PC-3 (cell line): Measurements from ENCODE around the gene UBASH3A. TPM values are rescaled to one million over a fixed set of nuclear protein-coding genes. Genes with fewer than 3 reads are reported as not detected.

Experiments
- ATAC-seq: fragments of 200-7000 bp; cut with Tn5 transposase; 2 replicates; pipeline ENCODE4 v1.9.1; 2020; ENCODE audit warnings: mild to moderate bottlenecking, moderate library complexity
- BruUV-seq: library from RNA; stranded (reverse); fragments of 400-500 nt; replicated peaks from 2 replicates; lab custom pipeline; 2021; lab: Mats Ljungman, UMichigan
- CTCF ChIA-PET: fragments of 300-600 bp; sonication (Branson Sonifier 250); formaldehyde crosslinking; loops from one replicate; lab custom pipeline; 2022; ENCODE audit warnings: antibody characterized with exemption; lab: Charles Lee
- POLR2A ChIA-PET: fragments of 300-600 bp; sonication (Branson Sonifier 250); formaldehyde crosslinking; loops from one replicate; lab custom pipeline; 2022; ENCODE audit warnings: antibody characterized with exemption; ENCODE audit not compliant: unreplicated experiment; lab: Charles Lee
- DNase-seq: peaks from one replicate; pipeline ENCODE4 v3.0.0-alpha.2; 2015
- H2AFZ ChIP-seq: fragments of 300-600 bp; sonication (generic); 2 replicates; pipeline ENCODE4 v1.6.0; 2016; ENCODE audit warnings: antibody characterized with exemption, low read length
- H3F3A ChIP-seq: fragments of 300-600 bp; sonication (generic); one replicate; pipeline ENCODE4 v1.6.0; 2017; ENCODE audit warnings: antibody characterized with exemption, low read length, control low read depth, mild to moderate bottlenecking; ENCODE audit not compliant: unreplicated experiment
- H3K27ac ChIP-seq: fragments of 300-600 bp; sonication (generic); 2 replicates; pipeline ENCODE4 v1.5.1; 2016; ENCODE audit warnings: mild to moderate bottlenecking, low read length
- H3K27me3 ChIP-seq: fragments of 300-600 bp; sonication (generic); 2 replicates; pipeline ENCODE4 v1.6.1; 2016; ENCODE audit warnings: low read length, mixed read lengths
- H3K36me3 ChIP-seq: fragments of 300-600 bp; sonication (generic); 2 replicates; pipeline ENCODE4 v1.6.1; 2016; ENCODE audit warnings: low read depth, mixed run types, low read length, mixed read lengths
- H3K4me1 ChIP-seq: fragments of 300-600 bp; sonication (generic); 2 replicates; pipeline ENCODE4 v1.5.1; 2016; ENCODE audit warnings: low read length; ENCODE audit not compliant: insufficient read depth
- H3K4me2 ChIP-seq: fragments of 300-600 bp; sonication (generic); 2 replicates; pipeline ENCODE4 v1.6.0; 2016; ENCODE audit warnings: low read length
- H3K4me3 ChIP-seq: fragments of 300-600 bp; sonication (generic); 2 replicates; pipeline ENCODE4 v1.5.1; 2016; ENCODE audit warnings: mild to moderate bottlenecking, low read length, mixed read lengths
- H3K79me2 ChIP-seq: fragments of 300-600 bp; sonication (generic); 2 replicates; pipeline ENCODE4 v1.6.1; 2017; ENCODE audit warnings: low read length, mixed read lengths
- H3K9ac ChIP-seq: fragments of 300-600 bp; sonication (generic); 2 replicates; pipeline ENCODE4 v1.6.0; 2016; ENCODE audit warnings: mild to moderate bottlenecking, low read length
- H3K9me2 ChIP-seq: fragments of 300-600 bp; sonication (generic); replicated peaks from 2 replicates; pipeline ENCODE4 v1.6.1; 2016; ENCODE audit warnings: mixed run types, low read length, mixed read lengths
- H3K9me3 ChIP-seq: fragments of 300-600 bp; sonication (generic); 2 replicates; pipeline ENCODE4 v1.6.1; 2016; ENCODE audit warnings: low read length, mixed read lengths
- H4K20me1 ChIP-seq: fragments of 300-600 bp; sonication (generic); 2 replicates; pipeline ENCODE4 v1.6.1; 2016; ENCODE audit warnings: low read length, mixed read lengths
- CTCF ChIP-seq: fragments of 300-600 bp; sonication (generic); conservative IDR thresholded peaks from 2 replicates; pipeline ENCODE4 v1.5.1; 2017; ENCODE audit warnings: antibody characterized with exemption, low read depth, mild to moderate bottlenecking, low read length
- EZH2 ChIP-seq: fragments of 300-600 bp; sonication (generic); IDR thresholded peaks from one replicate; pipeline ENCODE4 v1.6.1; 2017; ENCODE audit warnings: antibody characterized with exemption, mild to moderate bottlenecking, low read length; ENCODE audit not compliant: unreplicated experiment
- EZH2phosphoT487 ChIP-seq: fragments of 300-600 bp; sonication (generic); IDR thresholded peaks from 2 replicates; pipeline ENCODE4 v1.6.1; 2018; ENCODE audit warnings: mild to moderate bottlenecking, antibody characterized with exemption, low read length, borderline replicate concordance
- intact Hi-C: fragments of 100-400 bp; cut with micrococcal nuclease; formaldehyde crosslinking; loops from 2 replicates; pipeline ENCODE4 v1.9.0; 2023
- total RNA-seq: library from RNA; depleted of rRNA; stranded (reverse); fragments of >200 nt; gene quantifications from 2 replicates; pipeline ENCODE4 v1.2.3, GENCODE V29; 2014

The UBASH3A gene
- total RNA-seq, 1 experiment from 2014 or later: 1.0 TPM

- no peaks in the 10 kb centered on the region for H3K79me2 ChIP-seq
- H3F3A ChIP-seq: no peaks in the 10 kb centered on the region
- CTCF ChIA-PET: no interaction called here
- no TSS peak for BruUV-seq
- DNase-seq: no peak
- H3K9me3 ChIP-seq: no peaks in the 10 kb centered on the region
- H3K9ac ChIP-seq: no peak overlapping the region
- no peaks in the 10 kb centered on the region for H3K27me3 ChIP-seq
- no peak overlapping the region for H2AFZ ChIP-seq
- no peaks in the 10 kb centered on the region for H3K36me3 ChIP-seq
- no peak for ATAC-seq
- intact Hi-C loops: no loop called here
- H3K4me1 ChIP-seq: peaks cover 18% of the 10 kb centered on the region
- POLR2A ChIA-PET: no interaction called here
- H4K20me1 ChIP-seq: no peaks in the 10 kb centered on the region
- H3K4me2 ChIP-seq: no peak overlapping the region
- H3K4me3 ChIP-seq: no peak overlapping the region
- no peak overlapping the region for H3K27ac ChIP-seq
- TF ChIP-seq CTCF: no peak
- no peak for TF ChIP-seq EZH2
- TF ChIP-seq EZH2phosphoT487: no peak
- no peaks in the 10 kb centered on the region for H3K9me2 ChIP-seq
Observed at GRCh38 chr21:42476388-42477331, 73.0 kb downstream of the UBASH3A start.

GRCh38 chr21:42478504-42478903 is 74.8 kb downstream of the UBASH3A start:
- H3K79me2 ChIP-seq: no peaks in the 10 kb centered on the region
- no peak overlapping the region for H3K9ac ChIP-seq
- H3K27me3 ChIP-seq: no peaks in the 10 kb centered on the region
- H2AFZ ChIP-seq: no peak overlapping the region
- H3K27ac ChIP-seq: no peak overlapping the region
- no peak overlapping the region for H3K4me3 ChIP-seq
- peaks cover 17% of the 10 kb centered on the region for H3K4me1 ChIP-seq
- H4K20me1 ChIP-seq: no peaks in the 10 kb centered on the region
- ATAC-seq: no peak
- ChIA-PET POLR2A (interaction anchor here (0.6 kb wide), 1 partner anchor 65 kb away, joined by 4 read pairs; no protein-coding TSS in a partner anchor), CTCF (no interaction called here)
- DNase-seq: no peak
- no peak for TF ChIP-seq EZH2
- no TSS peak for BruUV-seq
- no peak overlapping the region for H3K4me2 ChIP-seq
- no peaks in the 10 kb centered on the region for H3K9me3 ChIP-seq
- H3K9me2 ChIP-seq: no peaks in the 10 kb centered on the region
- H3F3A ChIP-seq: no peaks in the 10 kb centered on the region
- intact Hi-C loops: no loop called here
- H3K36me3 ChIP-seq: no peaks in the 10 kb centered on the region

- no peaks in the 10 kb centered on the region for H4K20me1 ChIP-seq
- no peaks in the 10 kb centered on the region for H3K79me2 ChIP-seq
- no TSS peak for BruUV-seq
- no peak overlapping the region for H2AFZ ChIP-seq
- intact Hi-C loops: no loop called here
- no peaks in the 10 kb centered on the region for H3K9me3 ChIP-seq
- H3K9ac ChIP-seq: no peak overlapping the region
- no peaks in the 10 kb centered on the region for H3K36me3 ChIP-seq
- TF ChIP-seq CTCF (no peak), EZH2phosphoT487 (no peak)
- H3K27ac ChIP-seq: no peak overlapping the region
- peaks cover 6% of the 10 kb centered on the region for H3K4me1 ChIP-seq
- no peak for ATAC-seq
- ChIA-PET POLR2A (no interaction called here), CTCF (interaction anchor here (0.7 kb wide), 1 partner anchor 323 kb away, joined by 3 read pairs; no protein-coding TSS in a partner anchor)
- DNase-seq: no peak
- no peak overlapping the region for H3K4me2 ChIP-seq
- no peak overlapping the region for H3K4me3 ChIP-seq
- H3F3A ChIP-seq: no peaks in the 10 kb centered on the region
- H3K27me3 ChIP-seq: no peaks in the 10 kb centered on the region
- H3K9me2 ChIP-seq: no peaks in the 10 kb centered on the region
Observed at GRCh38 chr21:42479582-42479981, 75.9 kb downstream of the UBASH3A start.
